HUES48 (cell line): ENCODE results near the gene SAP30L.

Experiments used
- H3K27ac ChIP-seq: one replicate; pipeline ENCODE4 v1.7.0; 2013; ENCODE audit warnings: low read depth, low read length, inconsistent platforms
- H3K27me3 ChIP-seq: 2 replicates; pipeline ENCODE4 v1.6.1; 2013; ENCODE audit warnings: mild to moderate bottlenecking, low read length; ENCODE audit not compliant: control insufficient read depth, insufficient read depth
- H3K36me3 ChIP-seq: 2 replicates; pipeline ENCODE4 v1.6.1; 2013; ENCODE audit warnings: low read length; ENCODE audit not compliant: control insufficient read depth, insufficient read depth
- H3K4me1 ChIP-seq: 2 replicates; pipeline ENCODE4 v1.6.1; 2013; ENCODE audit warnings: mild to moderate bottlenecking, low read length; ENCODE audit not compliant: control insufficient read depth, insufficient read depth
- H3K4me3 ChIP-seq: 2 replicates; pipeline ENCODE4 v1.5.1; 2013; ENCODE audit warnings: mild to moderate bottlenecking, low read depth, low read length
- H3K9ac ChIP-seq: 2 replicates; pipeline ENCODE4 v1.6.1; 2013; ENCODE audit warnings: mild to moderate bottlenecking, low read depth, low read length, moderate library complexity
- H3K9me3 ChIP-seq: 2 replicates; pipeline ENCODE4 v1.6.1; 2013; ENCODE audit warnings: low read length; ENCODE audit not compliant: control insufficient read depth, insufficient read depth

SAP30L gene

GRCh38 chr5:154445422-154446194 lies at the start of gene SAP30L:
Gene SAP30L (plus strand): TSS chr5:154445997. CDS start chr5:154446605, 608 bp downstream.
- no peaks in the 10 kb centered on the region for H3K9me3 ChIP-seq
- H3K4me3 ChIP-seq: peak within 1 kb of the TSS; percentile 86
- H3K27ac ChIP-seq: peak within 1 kb of the TSS; percentile 28
- peak within 1 kb of the TSS; percentile 19 for H3K9ac ChIP-seq
- H3K4me1 ChIP-seq: peaks cover 10% of the 10 kb centered on the region; the same call in 1 of the 2 replicates
- H3K27me3 ChIP-seq: peaks cover 6% of the 10 kb centered on the region
- H3K36me3 ChIP-seq: peaks cover 16% of the 10 kb centered on the region

GRCh38 chr5:154396128-154396527 lies 49.7 kb upstream of the SAP30L start:
- Histone ChIP-seq H3K9me3 (no peaks in the 10 kb centered on the region), H3K36me3 (no peaks in the 10 kb centered on the region), H3K27ac (no peak overlapping the region), H3K9ac (no peak overlapping the region), H3K4me3 (no peak overlapping the region), H3K27me3 (no peaks in the 10 kb centered on the region), H3K4me1 (peaks cover 8% of the 10 kb centered on the region; the same call in 1 of the 2 replicates)

GRCh38 chr5:154397652-154398406 lies 48.0 kb upstream of the SAP30L start:
- no peak overlapping the region for H3K27ac ChIP-seq
- no peak overlapping the region for H3K4me3 ChIP-seq
- no peaks in the 10 kb centered on the region for H3K36me3 ChIP-seq
- H3K27me3 ChIP-seq: no peaks in the 10 kb centered on the region
- no peak overlapping the region for H3K9ac ChIP-seq
- H3K9me3 ChIP-seq: no peaks in the 10 kb centered on the region
- H3K4me1 ChIP-seq: peaks cover 8% of the 10 kb centered on the region; the same call in 1 of the 2 replicates

- Histone ChIP-seq H3K27me3 (no peaks in the 10 kb centered on the region), H3K4me1 (peaks cover 9% of the 10 kb centered on the region; the same call in 1 of the 2 replicates), H3K27ac (no peak overlapping the region), H3K9me3 (no peaks in the 10 kb centered on the region), H3K4me3 (no peak overlapping the region), H3K9ac (no peak overlapping the region), H3K36me3 (no peaks in the 10 kb centered on the region)
Observed at GRCh38 chr5:154400678-154401077, 45.1 kb upstream of the SAP30L start.

GRCh38 chr5:154401355-154401754 lies 44.4 kb upstream of the SAP30L start:
- Histone ChIP-seq H3K9me3 (no peaks in the 10 kb centered on the region), H3K27ac (no peak overlapping the region), H3K9ac (no peak overlapping the region), H3K4me1 (peaks cover 6% of the 10 kb centered on the region; the same call in 1 of the 2 replicates), H3K36me3 (no peaks in the 10 kb centered on the region), H3K27me3 (no peaks in the 10 kb centered on the region), H3K4me3 (no peak overlapping the region)

GRCh38 chr5:154401931-154402330 lies 43.9 kb upstream of the SAP30L start:
- H3K36me3 ChIP-seq: no peaks in the 10 kb centered on the region
- peaks cover 6% of the 10 kb centered on the region; the same call in 1 of the 2 replicates for H3K4me1 ChIP-seq
- no peak overlapping the region for H3K9ac ChIP-seq
- H3K27me3 ChIP-seq: no peaks in the 10 kb centered on the region
- no peaks in the 10 kb centered on the region for H3K9me3 ChIP-seq
- no peak overlapping the region for H3K4me3 ChIP-seq
- H3K27ac ChIP-seq: no peak overlapping the region

GRCh38 chr5:154402611-154403010 lies 43.2 kb upstream of the SAP30L start:
- H3K27me3 ChIP-seq: no peaks in the 10 kb centered on the region
- no peak overlapping the region for H3K4me3 ChIP-seq
- H3K9ac ChIP-seq: no peak overlapping the region
- peaks cover 6% of the 10 kb centered on the region; the same call in 1 of the 2 replicates for H3K4me1 ChIP-seq
- H3K9me3 ChIP-seq: no peaks in the 10 kb centered on the region
- H3K36me3 ChIP-seq: no peaks in the 10 kb centered on the region
- no peak overlapping the region for H3K27ac ChIP-seq

GRCh38 chr5:154403234-154403633 lies 42.6 kb upstream of the SAP30L start:
- no peaks in the 10 kb centered on the region for H3K9me3 ChIP-seq
- H3K4me3 ChIP-seq: no peak overlapping the region
- no peaks in the 10 kb centered on the region for H3K36me3 ChIP-seq
- H3K27ac ChIP-seq: no peak overlapping the region
- no peaks in the 10 kb centered on the region for H3K27me3 ChIP-seq
- no peak overlapping the region for H3K9ac ChIP-seq
- H3K4me1 ChIP-seq: peaks cover 6% of the 10 kb centered on the region; the same call in 1 of the 2 replicates

GRCh38 chr5:154403776-154404387 lies 41.9 kb upstream of the SAP30L start:
- no peaks in the 10 kb centered on the region for H3K9me3 ChIP-seq
- H3K4me1 ChIP-seq: peaks cover 6% of the 10 kb centered on the region; the same call in 1 of the 2 replicates

GRCh38 chr5:154405078-154405792 lies 40.6 kb upstream of the SAP30L start:
- Histone ChIP-seq H3K27me3 (no peaks in the 10 kb centered on the region), H3K27ac (no peak overlapping the region), H3K4me3 (peak overlapping the region; percentile 53), H3K36me3 (no peaks in the 10 kb centered on the region), H3K9ac (no peak overlapping the region), H3K4me1 (peaks cover 6% of the 10 kb centered on the region; the same call in 1 of the 2 replicates), H3K9me3 (no peaks in the 10 kb centered on the region)

More at GRCh38 chr5:154403776-154404387, 41.9 kb upstream of the SAP30L start:
- no peaks in the 10 kb centered on the region for H3K27me3 ChIP-seq
- no peak overlapping the region for H3K9ac ChIP-seq
- no peak overlapping the region for H3K27ac ChIP-seq
- no peaks in the 10 kb centered on the region for H3K36me3 ChIP-seq
- no peak overlapping the region for H3K4me3 ChIP-seq
